ENCODE measurements around the gene SLC41A2.

Gene SLC41A2

GRCh38 chr12:104928036-104928745 lies 29.9 kb downstream of the SLC41A2 start:
- DNase-seq = no peak

GRCh38 chr12:104925501-104925900 lies 32.6 kb downstream of the SLC41A2 start:
- no peak for DNase-seq

GRCh38 chr12:104921340-104921739 lies 36.8 kb downstream of the SLC41A2 start:
- no peak for DNase-seq

GRCh38 chr12:104911942-104912341 lies 46.1 kb downstream of the SLC41A2 start:
- no peak for DNase-seq

DNA sequence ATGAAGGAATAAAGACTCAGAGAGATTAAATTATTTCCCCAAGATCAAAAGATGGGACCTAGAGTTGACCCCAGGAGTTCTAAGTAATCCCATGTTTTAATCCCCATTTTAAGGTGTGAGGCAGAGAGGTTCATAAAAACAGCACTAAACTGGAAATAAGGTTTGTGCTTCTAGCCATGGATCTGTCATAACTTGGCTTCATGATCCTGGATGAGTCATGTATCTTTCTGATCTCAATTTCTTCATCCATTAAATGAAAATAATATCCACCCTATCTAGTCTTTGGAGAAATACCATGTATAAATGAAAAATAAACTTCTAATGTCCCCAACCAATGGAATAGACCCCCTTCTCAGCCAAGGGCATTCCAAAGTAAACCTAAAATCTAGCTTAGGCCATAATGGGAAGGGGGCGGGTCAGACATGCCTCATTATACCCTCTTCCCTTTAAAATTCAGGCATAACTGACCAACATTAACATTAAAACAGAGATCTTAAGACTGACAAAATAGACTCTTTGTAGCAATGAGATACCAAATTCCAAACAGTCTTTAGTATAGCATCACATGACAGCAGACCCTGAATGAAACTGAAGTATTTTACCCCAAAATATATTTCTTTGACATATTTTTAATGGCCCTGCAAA lies 47.8 kb downstream of the SLC41A2 start:
- DNase-seq = no peak

- DNase-seq = no peak
These were observed 48.3 kb downstream of the SLC41A2 start for GRCh38 chr12:104909761-104910160.

All from stimulated activated CD4-positive, alpha-beta T cell treated with anti-CD3 and anti-CD28 coated beads, Interleukin-15, amount 100 ng/mL, for 24 hours (primary cell).